GM18526 (cell line): Measurements from ENCODE around the gene ST6GALNAC1.

ENCODE experiments used
- POLR2A ChIP-seq: IDR thresholded peaks from 3 replicates; pipeline ENCODE4 v1.6.1; 2011; ENCODE audit not compliant: insufficient read length; ENCODE audit errors: extremely low read depth

Gene ST6GALNAC1

GRCh38 chr17:76643553-76644148 lies at the start of gene ST6GALNAC1:
ST6GALNAC1 (minus strand) TSS chr17:76643757; CDS start chr17:76643638, 119 bp downstream.
- no peak for TF ChIP-seq POLR2A

GRCh38 chr17:76691379-76692191 lies 48.0 kb upstream of the ST6GALNAC1 start:
- no peak for TF ChIP-seq POLR2A

- no peak for TF ChIP-seq POLR2A
Measured at GRCh38 chr17:76690596-76691280, 47.2 kb upstream of the ST6GALNAC1 start.

GRCh38 chr17:76689859-76690258 lies 46.3 kb upstream of the ST6GALNAC1 start:
- no peak for TF ChIP-seq POLR2A

- no peak for TF ChIP-seq POLR2A
Measured at GRCh38 chr17:76688165-76688622, 44.6 kb upstream of the ST6GALNAC1 start.

- TF ChIP-seq POLR2A: no peak
Measured at GRCh38 chr17:76687298-76688164, 44.0 kb upstream of the ST6GALNAC1 start.

- TF ChIP-seq POLR2A: no peak
Measured at GRCh38 chr17:76686538-76687297, 43.2 kb upstream of the ST6GALNAC1 start.

- TF ChIP-seq POLR2A: no peak
Measured at GRCh38 chr17:76685846-76686245, 42.3 kb upstream of the ST6GALNAC1 start.

GRCh38 chr17:76685366-76685765 lies 41.8 kb upstream of the ST6GALNAC1 start:
- TF ChIP-seq POLR2A: no peak

- no peak for TF ChIP-seq POLR2A
Measured at GRCh38 chr17:76684756-76685155, 41.2 kb upstream of the ST6GALNAC1 start.

GRCh38 chr17:76683921-76684745 lies 40.6 kb upstream of the ST6GALNAC1 start:
- no peak for TF ChIP-seq POLR2A

GRCh38 chr17:76683011-76683755 lies 39.6 kb upstream of the ST6GALNAC1 start:
- TF ChIP-seq POLR2A: no peak

GRCh38 chr17:76682296-76682695 lies 38.7 kb upstream of the ST6GALNAC1 start:
- TF ChIP-seq POLR2A: no peak
